GM20000 (cell line): Measurements from ENCODE around the gene MXD3.

Experiments used
- DNase-seq: peaks from one replicate; pipeline ENCODE4 v3.0.0; 2012; ENCODE audit warnings: low spot score
- TF ChIP-seq, protein P1 (sequence below): IDR thresholded peaks from 2 replicates; pipeline ENCODE4 v1.5.1; 2012; ENCODE audit warnings: mild to moderate bottlenecking, control low read depth; ENCODE audit errors: extremely low read depth, missing control alignments

MXD3 gene

GRCh38 chr5:177290816-177291596, 20.7 kb downstream of the MXD3 start:
- DNase-seq, result no peak
- TF ChIP-seq, protein P1, sequence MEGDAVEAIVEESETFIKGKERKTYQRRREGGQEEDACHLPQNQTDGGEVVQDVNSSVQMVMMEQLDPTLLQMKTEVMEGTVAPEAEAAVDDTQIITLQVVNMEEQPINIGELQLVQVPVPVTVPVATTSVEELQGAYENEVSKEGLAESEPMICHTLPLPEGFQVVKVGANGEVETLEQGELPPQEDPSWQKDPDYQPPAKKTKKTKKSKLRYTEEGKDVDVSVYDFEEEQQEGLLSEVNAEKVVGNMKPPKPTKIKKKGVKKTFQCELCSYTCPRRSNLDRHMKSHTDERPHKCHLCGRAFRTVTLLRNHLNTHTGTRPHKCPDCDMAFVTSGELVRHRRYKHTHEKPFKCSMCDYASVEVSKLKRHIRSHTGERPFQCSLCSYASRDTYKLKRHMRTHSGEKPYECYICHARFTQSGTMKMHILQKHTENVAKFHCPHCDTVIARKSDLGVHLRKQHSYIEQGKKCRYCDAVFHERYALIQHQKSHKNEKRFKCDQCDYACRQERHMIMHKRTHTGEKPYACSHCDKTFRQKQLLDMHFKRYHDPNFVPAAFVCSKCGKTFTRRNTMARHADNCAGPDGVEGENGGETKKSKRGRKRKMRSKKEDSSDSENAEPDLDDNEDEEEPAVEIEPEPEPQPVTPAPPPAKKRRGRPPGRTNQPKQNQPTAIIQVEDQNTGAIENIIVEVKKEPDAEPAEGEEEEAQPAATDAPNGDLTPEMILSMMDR, result no peak

- no peak for DNase-seq
- TF ChIP-seq, protein P1, result no peak
Measured at GRCh38 chr5:177288191-177288590, 23.5 kb downstream of the MXD3 start.

GRCh38 chr5:177276886-177277285, 34.8 kb downstream of the MXD3 start:
- DNase-seq, result no peak
- TF ChIP-seq, protein P1, result no peak

DNA sequence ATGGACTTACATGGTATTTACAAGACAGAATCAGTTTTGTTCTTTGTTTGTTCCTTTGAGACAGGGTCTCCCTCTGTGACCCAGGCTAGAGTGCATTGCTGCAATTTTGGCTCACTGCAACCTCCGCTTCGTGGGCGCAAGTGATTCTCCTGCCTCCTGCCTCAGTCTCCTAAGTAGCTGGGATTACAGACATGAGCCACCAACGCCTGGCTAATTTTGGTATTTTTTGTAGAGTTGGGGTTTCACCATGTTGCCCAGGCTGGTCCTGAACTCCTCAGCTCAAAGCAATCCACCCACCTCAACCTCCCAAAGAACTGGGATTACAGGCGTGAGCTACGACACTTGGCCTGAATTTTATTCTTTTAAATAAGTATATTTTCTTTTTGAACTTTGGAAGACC, 35.8 kb downstream of the MXD3 start:
- DNase-seq, result no peak
- TF ChIP-seq, protein P1, result no peak

GRCh38 chr5:177271113-177271512, 40.6 kb downstream of the MXD3 start:
- no peak for DNase-seq
- TF ChIP-seq, protein P1, result no peak

DNA sequence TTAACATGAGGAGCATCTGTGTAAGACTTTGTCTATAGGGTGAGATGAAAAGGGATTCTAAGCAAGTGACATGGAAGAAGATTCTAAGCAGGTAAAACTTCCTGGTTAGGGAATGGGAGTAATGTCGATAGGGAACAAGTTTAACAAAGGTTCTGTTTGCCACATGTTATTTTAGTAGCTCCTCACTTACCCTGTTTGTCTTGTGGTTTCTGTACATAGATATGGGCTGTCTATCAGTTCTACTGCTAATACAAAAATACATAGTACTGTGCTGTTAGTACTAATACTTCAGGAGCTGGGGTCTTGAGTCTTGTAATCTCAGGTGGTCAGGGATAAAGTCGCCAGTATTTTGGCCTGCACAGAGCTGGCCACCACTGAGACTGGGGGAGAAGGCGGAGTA, 41.0 kb downstream of the MXD3 start:
- TF ChIP-seq, protein P1, result no peak
- DNase-seq, result no peak

DNA sequence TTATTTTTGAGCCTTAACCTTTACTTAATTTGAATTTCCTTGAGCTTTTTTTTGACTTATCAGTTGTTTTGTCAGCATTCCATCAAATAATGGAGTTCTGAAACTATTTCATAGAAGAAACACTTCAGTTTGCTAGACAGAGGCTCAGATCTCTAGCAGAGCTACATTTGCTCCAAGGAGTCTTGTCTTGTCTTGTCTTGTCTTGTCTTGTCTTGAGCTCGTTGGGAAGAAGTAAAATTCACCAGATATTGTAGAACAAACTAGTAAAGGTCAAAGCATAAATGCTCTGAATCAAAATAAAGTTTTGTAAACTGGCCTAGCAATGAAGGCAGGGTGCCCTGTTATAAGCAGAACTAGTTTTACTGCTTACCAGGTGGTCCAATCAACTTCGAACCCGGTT, 41.7 kb downstream of the MXD3 start:
- TF ChIP-seq, protein P1, result no peak
- DNase-seq, result no peak
